AG04449 (cell line): Measurements from ENCODE around the gene KRTAP12-3.
"Not testable (repeated sequence)": the region's sequence is repeated elsewhere in the genome, so short reads cannot be mapped to it uniquely, and the experiment has no call there.

Experiments used
- CTCF ChIA-PET: fragments of 350-600 bp; formaldehyde crosslinking; extraction: SDS; loops from one replicate; lab custom pipeline; 2021; ENCODE audit warnings: antibody characterized with exemption; lab: Yijun Ruan, JAX
- POLR2A ChIA-PET: fragments of 400-600, 350-600 bp; formaldehyde crosslinking; extraction: SDS; loops from one replicate; lab custom pipeline; 2020; ENCODE audit warnings: antibody characterized with exemption, inconsistent platforms; lab: Yijun Ruan, JAX
- DNase-seq: peaks from one replicate; pipeline ENCODE4 v3.0.0-alpha.2; 2010; ENCODE audit warnings: low read depth, low spot score
- H3K4me3 ChIP-seq: 2 replicates; pipeline ENCODE4 v1.5.1; 2011; ENCODE audit warnings: low read depth, mild to moderate bottlenecking, control low read depth, low read length
- CTCF ChIP-seq: IDR thresholded peaks from one replicate; pipeline ENCODE4 v1.5.1; 2011; ENCODE audit warnings: mild to moderate bottlenecking, moderate library complexity, low read length, control low read depth, inconsistent platforms; ENCODE audit not compliant: insufficient read depth; ENCODE audit errors: missing control alignments

KRTAP12-3 gene

GRCh38 chr21:44636209-44637017 lies 21.3 kb upstream of the KRTAP12-3 start:
- no peak for TF ChIP-seq CTCF
- H3K4me3 ChIP-seq = no peak overlapping the region
- ChIA-PET POLR2A (no interaction called here), CTCF (no interaction called here)
- DNase-seq = no peak

- DNase-seq = no peak
- no peak within 1 kb of the TSS for H3K4me3 ChIP-seq
- no peak for TF ChIP-seq CTCF
- ChIA-PET CTCF (no interaction called here), POLR2A (no interaction called here)
Observed at GRCh38 chr21:44637018-44637850, 20.5 kb upstream of the KRTAP12-3 start, which contains the start of gene KRTAP10-10. Gene KRTAP10-10 (plus strand): TSS chr21:44637356. CDS start chr21:44637418, 62 bp downstream.

- H3K4me3 ChIP-seq, DNase-seq, POLR2A ChIA-PET, CTCF ChIA-PET: not testable (repeated sequence)
Observed at GRCh38 chr21:44637851-44638348, 19.8 kb upstream of the KRTAP12-3 start.

GRCh38 chr21:44638506-44639330 lies 19.0 kb upstream of the KRTAP12-3 start:
- CTCF ChIA-PET, DNase-seq, POLR2A ChIA-PET, H3K4me3 ChIP-seq: not testable (repeated sequence)

- no peak for TF ChIP-seq CTCF
- POLR2A ChIA-PET = no interaction called here
- H3K4me3 ChIP-seq = no peak overlapping the region
- CTCF ChIA-PET = no interaction called here
- DNase-seq = no peak
Observed at GRCh38 chr21:44639331-44639655, 18.4 kb upstream of the KRTAP12-3 start.

GRCh38 chr21:44640761-44641160 lies 17.0 kb upstream of the KRTAP12-3 start:
- ChIA-PET POLR2A (no interaction called here), CTCF (no interaction called here)
- no peak for DNase-seq
- no peak for TF ChIP-seq CTCF
- H3K4me3 ChIP-seq = no peak overlapping the region

GRCh38 chr21:44643741-44644310 lies 13.9 kb upstream of the KRTAP12-3 start:
- CTCF ChIA-PET = no interaction called here
- POLR2A ChIA-PET = no interaction called here
- DNase-seq = no peak
- no peak for TF ChIP-seq CTCF
- H3K4me3 ChIP-seq = no peak overlapping the region
